Lower lobe of right lung (tissue), 2 donors: ENCODE data around the gene RAB40C. TPM values are rescaled to one million over a fixed set of nuclear protein-coding genes. Genes with fewer than 3 reads are reported as not detected.

Source experiments
- ATAC-seq, 2 donors: fragments of 200-7000 bp; cut with Tn5 transposase; one replicate each; pipeline ENCODE4 v1.9.1; 2020 to 2022; ENCODE audit warnings: mild to moderate bottlenecking in 2 of 2, moderate library complexity in 2 of 2
- DNase-seq: peaks from one replicate; pipeline ENCODE4 v3.0.0-alpha.2; 2020
- H3K27ac ChIP-seq: fragments of 200-600 bp; one replicate; pipeline ENCODE4 v1.8.0; 2022
- H3K27me3 ChIP-seq: fragments of 200-600 bp; one replicate; pipeline ENCODE4 v1.8.0; 2022; ENCODE audit warnings: low read depth
- H3K36me3 ChIP-seq: fragments of 200-600 bp; one replicate; pipeline ENCODE4 v1.8.0; 2022; ENCODE audit warnings: mild to moderate bottlenecking
- H3K4me1 ChIP-seq: fragments of 200-600 bp; one replicate; pipeline ENCODE4 v1.8.0; 2022
- H3K4me3 ChIP-seq: fragments of 200-600 bp; one replicate; pipeline ENCODE4 v1.8.0; 2022; ENCODE audit warnings: mild to moderate bottlenecking
- H3K9me3 ChIP-seq: fragments of 200-600 bp; one replicate; pipeline ENCODE4 v1.8.0; 2022
- CTCF ChIP-seq: fragments of 200-600 bp; IDR thresholded peaks from one replicate; pipeline ENCODE4 v1.8.0; 2022; ENCODE audit warnings: antibody characterized with exemption, mild to moderate bottlenecking
- intact Hi-C: fragments of 100-400 bp; cut with DNase I; formaldehyde crosslinking; loops from one replicate; pipeline ENCODE4 v1.11.0; 2022
- total RNA-seq: library from RNA; stranded (reverse); fragmentation: NEBNext Ultra II Directional; extraction: Animal tissue kit (Norgen Biotek cat#: 25700); gene quantifications from one replicate; pipeline ENCODE4 v1.2.1, GENCODE V29; 2021
- donor health status: DM: no; HTN: yes; CAD: no; lungs with severe emphysema.

RAB40C gene
- total RNA-seq, 1 donor from 2014 or later, result 40.1 TPM

- no peak for ATAC-seq
- DNase-seq, result no peak
- Histone ChIP-seq H3K27me3 (no peaks in the 10 kb centered on the region), H3K27ac (no peak overlapping the region), H3K4me1 (no peaks in the 10 kb centered on the region), H3K9me3 (no peaks in the 10 kb centered on the region), H3K36me3 (peaks cover 35% of the 10 kb centered on the region), H3K4me3 (no peak overlapping the region)
- intact Hi-C loops, result no loop called here
- TF ChIP-seq CTCF, result no peak
Measured at GRCh38 chr16:576197-576822, 13.6 kb upstream of the RAB40C start.

GRCh38 chr16:576823-577201 lies 13.1 kb upstream of the RAB40C start:
- H3K27me3 ChIP-seq, result no peaks in the 10 kb centered on the region
- ATAC-seq (no peak), DNase-seq (no peak)
- H3K27ac ChIP-seq, result no peak overlapping the region
- no peaks in the 10 kb centered on the region for H3K4me1 ChIP-seq
- peaks cover 35% of the 10 kb centered on the region for H3K36me3 ChIP-seq
- no peak for TF ChIP-seq CTCF
- no peaks in the 10 kb centered on the region for H3K9me3 ChIP-seq
- no peak overlapping the region for H3K4me3 ChIP-seq
- intact Hi-C loops, result no loop called here

- DNase-seq (no peak), ATAC-seq (no peak)
- no peak overlapping the region for H3K27ac ChIP-seq
- H3K9me3 ChIP-seq, result no peaks in the 10 kb centered on the region
- no peaks in the 10 kb centered on the region for H3K27me3 ChIP-seq
- H3K36me3 ChIP-seq, result peaks cover 29% of the 10 kb centered on the region
- intact Hi-C loops, result no loop called here
- no peaks in the 10 kb centered on the region for H3K4me1 ChIP-seq
- H3K4me3 ChIP-seq, result no peak overlapping the region
- TF ChIP-seq CTCF, result no peak
Measured at GRCh38 chr16:577796-578195, 12.1 kb upstream of the RAB40C start.

GRCh38 chr16:578232-578869 lies 11.5 kb upstream of the RAB40C start:
- Histone ChIP-seq H3K4me3 (no peak overlapping the region), H3K4me1 (no peaks in the 10 kb centered on the region), H3K36me3 (peaks cover 34% of the 10 kb centered on the region), H3K27me3 (no peaks in the 10 kb centered on the region), H3K27ac (no peak overlapping the region), H3K9me3 (no peaks in the 10 kb centered on the region)
- no peak for TF ChIP-seq CTCF
- ATAC-seq (peak; percentile 1 to 3), DNase-seq (no peak)
- intact Hi-C loops, result no loop called here

- peak; percentile 91 for TF ChIP-seq CTCF
- ATAC-seq, result peak; percentile 90 to 91
- Histone ChIP-seq H3K9me3 (no peaks in the 10 kb centered on the region), H3K4me1 (no peaks in the 10 kb centered on the region), H3K36me3 (peaks cover 33% of the 10 kb centered on the region), H3K27ac (no peak overlapping the region), H3K27me3 (no peaks in the 10 kb centered on the region), H3K4me3 (peak overlapping the region; percentile 36)
- DNase-seq, result peak; percentile 88
- intact Hi-C loops, result no loop called here
Measured at GRCh38 chr16:578870-579405, 10.9 kb upstream of the RAB40C start.
